Measurements from ENCODE around the gene CPD.
"Not testable (repeated sequence)": the region's sequence is repeated elsewhere in the genome, so short reads cannot be mapped to it uniquely, and the experiment has no call there.

CPD gene

GRCh38 chr17:30389756-30390300 lies 11.1 kb downstream of the CPD start:
- DNase-seq = no peak

DNA sequence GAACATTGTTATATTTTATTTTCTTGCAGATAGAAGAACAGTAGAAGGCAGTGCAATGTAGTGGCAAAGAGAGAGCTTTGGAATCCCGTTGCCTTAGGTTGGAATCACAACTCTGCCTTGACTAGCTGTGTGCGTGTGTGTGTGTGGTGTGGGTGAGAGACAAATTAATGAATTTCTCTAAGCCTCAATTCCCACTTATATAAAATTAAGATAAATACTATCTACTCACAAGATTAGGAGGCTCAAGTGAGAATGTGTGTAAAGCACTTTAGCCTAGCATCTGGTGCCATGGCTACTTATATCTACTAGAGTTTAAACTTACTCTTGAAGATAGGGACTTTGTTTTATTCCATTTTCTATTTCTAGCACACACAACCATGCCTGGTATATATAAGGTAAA lies 12.8 kb downstream of the CPD start:
- no peak for DNase-seq

DNA sequence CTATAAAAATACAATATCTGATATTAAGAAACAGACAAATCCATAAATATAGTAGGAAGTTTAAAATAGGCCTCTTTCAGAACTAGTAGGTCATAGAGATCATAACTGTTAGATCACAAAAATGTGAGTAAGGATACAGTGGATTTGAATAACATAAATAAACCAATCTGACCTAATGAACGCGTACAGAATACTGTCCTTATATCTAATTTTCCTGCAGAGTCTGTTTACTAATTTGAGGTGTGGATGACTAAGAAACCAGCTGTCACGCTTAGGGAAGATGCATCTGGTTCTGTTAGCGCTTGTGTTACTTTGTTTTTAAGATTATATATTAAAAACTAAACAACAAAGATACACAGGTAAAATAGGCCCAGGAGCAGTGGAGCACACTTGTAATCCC lies 14.8 kb downstream of the CPD start:
- no peak for DNase-seq

GRCh38 chr17:30393911-30394867 lies 15.5 kb downstream of the CPD start:
- DNase-seq = no peak

DNA sequence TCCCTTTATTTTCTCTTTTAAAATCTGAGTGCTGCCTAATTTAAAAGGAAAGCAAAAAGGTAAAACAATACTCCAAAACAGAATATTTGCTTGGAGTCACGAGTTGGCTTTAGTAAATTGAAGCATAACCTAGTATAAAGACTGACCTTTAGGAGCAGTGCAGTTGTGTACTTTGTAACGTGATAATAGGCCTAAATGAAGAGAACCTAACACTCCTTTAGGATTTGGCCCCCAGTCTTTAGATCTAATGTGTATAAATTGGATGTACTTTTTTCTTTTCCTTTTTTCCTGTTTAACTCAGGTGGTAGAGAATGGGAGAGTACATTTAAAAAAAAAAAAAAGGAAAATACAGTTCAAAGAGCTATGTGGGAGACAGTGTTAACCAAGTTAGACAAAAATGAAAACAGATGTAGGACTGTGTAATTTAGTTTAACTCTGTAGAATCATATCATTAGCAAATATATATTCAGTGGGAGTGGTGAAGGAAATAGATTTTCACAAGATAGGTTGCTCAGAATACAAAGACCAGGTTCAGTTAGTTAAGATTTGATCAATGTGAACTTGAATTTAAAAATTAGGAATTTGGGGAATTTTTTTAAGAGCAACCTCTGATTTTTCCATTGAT lies 16.8 kb downstream of the CPD start:
- DNase-seq = no peak

DNA sequence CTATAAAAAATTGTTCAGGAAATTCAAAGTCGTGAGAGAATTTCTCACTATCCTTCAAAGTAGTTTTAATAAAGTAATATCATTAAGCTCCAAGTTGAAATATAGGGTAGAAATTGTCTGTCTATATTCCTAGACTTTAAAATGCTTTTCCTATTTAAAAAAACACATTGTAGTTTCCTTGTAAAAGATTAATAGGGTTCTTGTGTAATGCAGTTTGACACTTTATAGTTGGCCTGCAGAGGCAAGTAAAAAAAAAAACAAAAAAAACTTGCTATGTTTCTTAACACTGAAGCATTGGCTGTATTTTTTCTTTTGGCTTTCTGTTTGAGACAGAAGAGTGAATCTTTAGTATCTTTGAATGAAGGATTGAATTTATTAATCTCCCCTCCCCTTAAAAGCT lies 17.4 kb downstream of the CPD start:
- DNase-seq = no peak

GRCh38 chr17:30396612-30397011 lies 17.9 kb downstream of the CPD start:
- DNase-seq = no peak

DNA sequence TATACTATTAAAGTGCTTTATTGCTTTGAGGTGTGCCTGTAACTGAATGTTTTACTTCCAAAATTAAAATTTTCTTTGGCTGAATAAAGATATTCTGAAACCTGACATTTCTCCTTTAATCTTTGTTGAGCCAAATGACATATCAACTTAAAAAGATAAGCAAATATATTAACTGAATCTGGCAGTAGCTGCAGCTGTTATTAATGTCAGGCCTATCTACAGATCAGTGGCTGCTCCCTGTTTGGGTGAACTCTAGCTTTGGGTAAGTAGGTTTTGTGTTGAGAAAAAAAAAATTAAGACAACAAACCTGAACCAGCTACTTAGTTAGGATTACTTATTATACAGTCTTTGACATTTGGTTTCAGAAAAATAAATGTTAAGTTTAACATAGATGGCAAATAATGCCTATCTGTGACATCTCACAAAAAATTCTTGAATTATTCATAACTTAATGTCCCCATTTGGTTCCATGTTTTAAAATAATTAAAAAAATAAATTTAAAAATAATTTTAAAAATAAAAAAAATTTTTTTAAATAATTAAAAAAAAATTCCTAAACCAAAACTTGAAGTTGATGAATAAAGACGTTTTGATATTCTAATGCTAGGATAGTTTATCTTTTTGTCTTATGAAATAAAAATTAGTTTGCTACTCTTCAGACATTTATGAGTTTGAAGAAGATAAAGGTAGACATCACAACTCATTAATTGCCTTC lies 19.8 kb downstream of the CPD start:
- DNase-seq = no peak

- no peak for DNase-seq
These were observed 22.4 kb downstream of the CPD start for GRCh38 chr17:30401097-30401496.

GRCh38 chr17:30405161-30405560 lies 26.4 kb downstream of the CPD start:
- DNase-seq = no peak

GRCh38 chr17:30410627-30411026 lies 31.9 kb downstream of the CPD start:
- DNase-seq = not testable (repeated sequence)

DNA sequence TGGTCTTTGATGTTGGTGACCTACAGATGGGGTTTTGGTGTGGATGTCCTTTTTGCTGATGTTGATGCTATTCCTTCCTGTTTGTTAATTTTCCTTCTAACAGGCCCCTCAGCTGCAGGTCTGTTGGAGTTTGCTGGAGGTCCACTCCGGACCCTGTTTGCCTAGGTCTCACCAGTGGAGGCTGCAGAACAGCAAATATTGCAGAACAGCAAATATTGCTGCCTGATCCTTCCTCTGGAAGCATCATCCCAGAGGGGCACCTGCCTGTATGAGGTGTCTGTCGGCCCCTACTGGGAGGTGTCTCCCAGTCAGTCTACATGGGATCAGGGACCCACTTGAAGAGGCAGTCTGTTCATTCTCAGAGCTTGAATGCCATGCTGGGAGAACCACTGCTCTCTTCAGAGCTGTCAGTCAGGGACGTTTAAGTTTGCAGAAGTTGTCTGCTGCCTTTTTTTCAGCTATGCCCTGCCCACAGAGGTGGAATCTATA lies 33.3 kb downstream of the CPD start:
- DNase-seq = not testable (repeated sequence)

DNA sequence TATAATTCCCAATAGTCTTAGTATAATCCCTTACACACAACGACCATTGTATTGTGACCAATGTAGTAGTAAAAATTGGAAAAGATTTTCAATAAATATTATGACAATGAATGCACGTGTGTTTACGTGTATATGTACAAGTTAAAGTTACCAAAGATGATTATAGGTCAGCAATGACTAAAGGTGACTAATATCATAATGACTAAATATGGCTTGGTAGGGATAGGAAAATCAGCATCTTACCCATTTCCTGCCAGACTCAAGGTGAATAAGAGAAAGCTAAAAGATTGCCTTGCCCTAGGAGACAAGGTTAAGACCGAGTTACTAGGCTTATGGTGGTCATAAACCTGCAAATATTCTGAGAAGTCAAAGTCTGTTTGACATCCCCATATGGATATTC lies 34.4 kb downstream of the CPD start:
- DNase-seq = no peak

- DNase-seq = no peak
These were observed 35.8 kb downstream of the CPD start for GRCh38 chr17:30414486-30414885.

DNA sequence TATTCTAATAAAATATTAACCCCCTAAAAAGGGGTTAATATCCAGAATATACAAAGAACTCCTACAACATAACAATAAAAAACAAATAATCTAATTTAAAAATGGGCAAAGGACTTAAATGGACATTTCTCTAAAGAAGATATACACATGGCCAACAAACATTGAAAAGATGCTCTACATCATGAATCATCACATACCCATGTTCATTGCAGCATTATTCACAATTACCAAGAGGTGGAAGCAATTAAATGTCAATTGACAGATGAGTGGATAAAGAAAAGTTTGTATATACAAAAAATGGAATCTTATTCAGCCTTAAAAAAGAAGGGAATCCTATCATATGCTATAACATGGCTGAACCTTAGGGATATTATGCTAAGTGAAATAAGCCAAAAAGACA lies 36.8 kb downstream of the CPD start:
- DNase-seq = no peak

DNA sequence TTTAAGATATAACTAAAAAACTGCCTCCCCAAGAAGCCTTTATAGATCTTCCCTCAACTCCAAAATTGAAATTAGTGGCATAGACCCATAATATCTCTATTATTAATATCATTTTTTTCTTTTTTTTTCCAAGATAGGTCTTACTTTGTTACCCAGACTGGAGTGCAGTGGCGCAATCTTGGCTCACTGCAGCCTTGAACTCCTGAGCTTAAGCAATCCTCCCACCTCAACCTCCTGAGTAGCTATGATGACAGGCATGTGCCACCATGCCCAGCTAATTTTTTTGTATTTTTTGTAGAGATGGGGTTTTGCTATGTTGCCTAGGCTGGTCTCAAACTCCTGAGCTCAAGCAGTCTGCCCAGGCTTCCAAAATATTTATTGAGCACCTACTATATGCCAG lies 39.3 kb downstream of the CPD start:
- DNase-seq = not testable (repeated sequence)

DNA sequence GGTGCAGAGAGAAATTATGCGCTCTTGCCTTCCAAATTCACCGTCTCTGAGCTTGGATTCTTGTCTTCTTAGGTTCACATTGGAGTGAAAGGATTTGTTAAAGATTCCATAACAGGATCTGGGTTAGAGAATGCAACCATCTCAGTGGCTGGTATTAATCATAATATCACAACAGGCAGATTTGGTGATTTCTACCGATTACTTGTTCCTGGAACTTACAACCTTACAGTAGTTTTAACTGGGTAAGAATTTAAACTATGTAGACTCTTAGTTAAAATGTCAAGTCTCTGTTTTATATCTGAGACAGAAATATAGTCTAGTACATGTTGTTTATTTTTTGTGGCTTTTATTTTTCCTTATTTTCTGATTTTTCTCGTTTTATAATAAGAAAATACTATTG lies 42.9 kb downstream of the CPD start:
- no peak for DNase-seq

- DNase-seq = no peak
These were observed 43.4 kb downstream of the CPD start for GRCh38 chr17:30422171-30422570.

DNA sequence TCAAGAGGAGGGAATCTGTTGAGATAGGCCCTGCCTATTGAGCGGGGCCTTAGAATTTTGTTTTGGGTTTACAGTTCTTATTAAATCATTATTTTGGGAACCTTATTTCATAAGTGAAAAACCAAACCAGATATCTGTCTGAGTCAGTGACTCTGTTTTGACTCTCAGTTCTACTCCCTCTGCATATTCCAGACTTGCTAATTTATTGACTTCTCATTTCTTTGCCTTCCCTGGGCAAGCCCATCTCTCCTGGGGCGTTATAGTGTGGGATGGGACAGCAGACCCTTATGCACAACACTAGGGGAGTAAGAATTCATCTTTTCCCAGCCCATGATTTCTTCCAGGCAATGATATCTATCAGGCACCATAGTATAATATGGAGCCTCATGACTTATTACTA lies 45.7 kb downstream of the CPD start:
- no peak for DNase-seq

GRCh38 chr17:30426292-30426691 lies 47.6 kb downstream of the CPD start:
- DNase-seq = no peak

DNA sequence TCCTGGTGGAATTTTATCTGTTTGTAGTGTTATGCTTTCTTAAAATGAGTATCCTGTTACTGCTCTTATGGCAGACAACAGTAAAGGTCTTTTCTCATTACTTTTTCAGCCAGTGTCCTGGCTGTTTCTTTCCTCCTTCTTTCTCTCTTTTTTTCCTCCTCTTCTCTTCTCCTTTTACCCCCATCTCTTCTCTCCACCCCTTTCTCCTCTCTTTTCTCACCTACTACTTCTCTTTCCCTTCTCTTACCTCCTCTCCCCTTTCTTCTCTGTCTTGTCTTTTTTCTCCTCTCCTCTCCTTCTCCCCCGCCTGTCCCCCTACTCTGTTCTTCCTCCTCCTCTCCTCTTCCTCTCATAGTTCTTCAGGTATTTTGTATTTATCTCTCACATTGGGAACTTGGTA lies 48.9 kb downstream of the CPD start:
- DNase-seq = no peak

DNA sequence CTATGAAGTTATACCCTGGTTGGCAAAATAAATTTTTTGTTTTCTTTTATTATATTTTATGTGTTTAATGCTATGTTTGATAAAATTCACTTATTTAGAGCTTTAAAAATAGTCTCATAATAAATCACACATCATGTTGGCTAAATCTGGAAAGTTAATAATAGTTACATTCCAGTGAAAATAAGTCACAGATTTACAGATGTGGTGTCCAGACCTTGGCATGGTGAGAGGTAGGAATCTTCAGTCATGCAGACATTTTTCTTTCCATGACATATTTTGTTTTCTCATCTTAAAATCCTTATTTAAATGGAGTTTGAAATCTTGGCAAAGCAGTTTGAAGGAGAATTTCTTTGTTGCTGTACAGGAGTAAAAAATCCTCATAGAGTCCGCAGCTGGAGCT lies 50.4 kb downstream of the CPD start:
- DNase-seq = no peak

DNA sequence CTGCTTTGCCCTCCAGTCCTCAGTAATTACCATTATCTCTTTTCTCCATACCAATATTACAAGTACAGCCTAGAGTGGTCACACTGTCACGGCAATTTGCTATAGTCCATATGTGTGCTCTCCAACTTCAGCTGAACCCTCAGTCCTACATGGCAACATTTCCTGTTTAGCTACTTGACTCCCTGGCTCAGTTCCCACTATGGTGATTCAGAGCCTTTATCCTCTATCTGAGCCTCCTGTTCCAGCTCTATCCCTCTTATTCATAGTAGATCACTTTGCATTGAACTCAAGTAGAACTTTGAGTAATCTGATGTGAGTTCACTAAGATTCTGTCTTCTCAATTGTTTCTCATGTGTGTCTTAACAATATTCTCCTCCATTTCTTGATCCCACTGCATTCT lies 54.8 kb downstream of the CPD start:
- DNase-seq = peak; percentile 48
